Suppressor macrophage treated with lipopolysaccharide for 1 hour (primary cell): ENCODE data around the gene ZFP36.
A peak's percentile ranks its signal among the peaks of the same experiment; 100 is the strongest.
"Not testable (repeated sequence)": the region's sequence is repeated elsewhere in the genome, so short reads cannot be mapped to it uniquely, and the experiment has no call there.

Source experiments
- DNase-seq, 3 donors: peaks; one replicate each; pipeline ENCODE4 v3.0.0-alpha.2; 2020 to 2022

ZFP36 gene

GRCh38 chr19:39446365-39447084 lies 39.9 kb downstream of the ZFP36 start:
- DNase-seq: no peak

DNA sequence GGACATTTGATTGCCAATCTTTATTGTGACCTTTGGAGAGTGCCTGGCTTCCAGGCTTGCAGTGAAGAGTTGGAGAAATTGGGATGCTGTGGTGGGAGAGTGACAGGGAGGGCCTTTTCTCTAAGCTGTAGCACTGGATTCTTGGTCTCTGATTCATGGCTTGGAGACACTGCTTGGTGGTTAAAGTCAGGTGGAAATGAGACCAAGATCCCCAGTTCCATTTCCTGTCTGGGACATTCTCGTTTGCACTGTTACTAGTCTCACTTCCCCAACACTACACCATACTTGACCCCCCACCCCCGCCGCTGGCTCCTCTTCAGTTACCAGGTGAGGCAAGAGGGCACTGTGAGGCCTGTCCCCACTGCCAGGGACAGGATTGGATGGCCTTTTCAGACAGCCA lies 41.6 kb downstream of the ZFP36 start:
- DNase-seq: peak; percentile 47 to 60 (median 54)

GRCh38 chr19:39449116-39449797 lies 42.6 kb downstream of the ZFP36 start:
- DNase-seq: no peak

DNA sequence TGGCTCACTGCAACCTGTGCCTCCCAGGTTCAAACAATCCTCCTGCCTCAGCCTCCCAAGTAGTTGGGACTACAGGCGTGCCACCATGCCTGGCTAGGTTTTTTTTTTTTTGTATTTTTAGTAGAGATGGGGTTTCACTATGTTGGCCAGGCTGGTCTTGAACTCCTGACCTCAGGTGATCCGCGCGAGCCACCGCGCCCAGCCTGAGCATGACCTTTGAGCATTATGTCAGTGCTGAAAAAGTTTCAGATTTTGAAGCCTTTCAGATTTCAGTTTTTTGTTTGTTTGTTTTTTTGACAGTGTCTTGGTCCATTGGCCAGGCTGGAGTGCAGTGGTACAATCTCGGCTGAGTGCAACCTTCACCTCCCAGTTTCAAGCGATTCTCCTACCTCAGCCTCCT lies 44.6 kb downstream of the ZFP36 start:
- not testable (repeated sequence) for DNase-seq
